GM18867 (cell line): ENCODE data around the gene FA2H.
"Not testable (repeated sequence)": the region's sequence is repeated elsewhere in the genome, so short reads cannot be mapped to it uniquely, and the experiment has no call there.

Source experiments
- ATAC-seq: cut with Tn5 transposase; IDR thresholded peaks from one replicate; pipeline ENCODE4 v1.9.1; 2021; ENCODE audit warnings: mild to moderate bottlenecking, moderate library complexity; ENCODE audit not compliant: unreplicated experiment

The FA2H gene

GRCh38 chr16:74770831-74771526, 3.6 kb downstream of the FA2H start:
- ATAC-seq: no peak

- no peak for ATAC-seq
Measured at GRCh38 chr16:74769586-74770190, 4.9 kb downstream of the FA2H start.

GRCh38 chr16:74768239-74768638, 6.4 kb downstream of the FA2H start:
- no peak for ATAC-seq

GRCh38 chr16:74767749-74768148, 6.9 kb downstream of the FA2H start:
- ATAC-seq: no peak

- no peak for ATAC-seq
Measured at GRCh38 chr16:74766729-74767128, 7.9 kb downstream of the FA2H start.

GRCh38 chr16:74764184-74764583, 10.4 kb downstream of the FA2H start:
- ATAC-seq: not testable (repeated sequence)

- ATAC-seq: no peak
Measured at GRCh38 chr16:74761665-74762064, 13.0 kb downstream of the FA2H start.

GRCh38 chr16:74760007-74760767, 14.4 kb downstream of the FA2H start:
- ATAC-seq: peak; percentile 68

GRCh38 chr16:74759564-74759963, 15.1 kb downstream of the FA2H start:
- no peak for ATAC-seq

- no peak for ATAC-seq
Measured at GRCh38 chr16:74758801-74759200, 15.8 kb downstream of the FA2H start.

- no peak for ATAC-seq
Measured at GRCh38 chr16:74757349-74757748, 17.3 kb downstream of the FA2H start.

GRCh38 chr16:74756203-74756602, 18.4 kb downstream of the FA2H start:
- no peak for ATAC-seq

GRCh38 chr16:74753180-74753579, 21.4 kb downstream of the FA2H start:
- no peak for ATAC-seq

GRCh38 chr16:74752756-74753155, 21.9 kb downstream of the FA2H start:
- no peak for ATAC-seq

- ATAC-seq: no peak
Measured at GRCh38 chr16:74752258-74752657, 22.4 kb downstream of the FA2H start.

GRCh38 chr16:74751658-74752057, 23.0 kb downstream of the FA2H start:
- ATAC-seq: no peak

GRCh38 chr16:74749291-74750055, 25.1 kb downstream of the FA2H start:
- no peak for ATAC-seq

GRCh38 chr16:74748616-74749026, 26.0 kb downstream of the FA2H start:
- ATAC-seq: no peak

GRCh38 chr16:74747716-74748615, 26.7 kb downstream of the FA2H start:
- no peak for ATAC-seq

GRCh38 chr16:74745926-74746325, 28.7 kb downstream of the FA2H start:
- no peak for ATAC-seq
